WTC11 (cell line): ENCODE data around the gene CALY.

Experiments
- FOXP1 ChIP-seq: sonication (generic); formaldehyde crosslinking; IDR thresholded peaks from 2 replicates; pipeline ENCODE4 v1.8.0; 2022; ENCODE audit warnings: missing genetic modification reagents, mild to moderate bottlenecking, moderate library complexity, borderline replicate concordance
- MXD4 ChIP-seq: fragments of 250-450 bp; sonication (Bioruptor Pico); IDR thresholded peaks from 2 replicates; pipeline ENCODE4 v1.8.0; 2021; ENCODE audit warnings: mild to moderate bottlenecking, moderate library complexity, borderline replicate concordance
- NFE2L1 ChIP-seq: sonication (generic); formaldehyde crosslinking; IDR thresholded peaks from 2 replicates; pipeline ENCODE4 v1.8.1; 2023; ENCODE audit warnings: missing genetic modification reagents
- TEAD4 ChIP-seq: sonication (generic); formaldehyde crosslinking; IDR thresholded peaks from 2 replicates; pipeline ENCODE4 v1.8.0; 2022; ENCODE audit warnings: mild to moderate bottlenecking, missing genetic modification reagents
- ZNF263 ChIP-seq: sonication (generic); formaldehyde crosslinking; IDR thresholded peaks from 2 replicates; pipeline ENCODE4 v1.8.1; 2022; ENCODE audit warnings: low read depth, mild to moderate bottlenecking, moderate library complexity, missing genetic modification reagents
- ZNF416 ChIP-seq: fragments of 250-450 bp; sonication (Bioruptor Pico); IDR thresholded peaks from 2 replicates; pipeline ENCODE4 v1.9.0; 2021; ENCODE audit warnings: mild to moderate bottlenecking, inconsistent platforms
- TF ChIP-seq, protein P1 (sequence below): fragments of 200-600 bp; IDR thresholded peaks from 2 replicates; pipeline ENCODE4 v1.8.0; 2022; ENCODE audit warnings: antibody characterized with exemption
- TF ChIP-seq, protein P2 (sequence below): sonication (generic); formaldehyde crosslinking; IDR thresholded peaks from 2 replicates; pipeline ENCODE4 v1.8.0; 2022; ENCODE audit warnings: mild to moderate bottlenecking, missing genetic modification reagents
- TF ChIP-seq, protein P3 (sequence below): sonication (generic); formaldehyde crosslinking; IDR thresholded peaks from 2 replicates; pipeline ENCODE4 v1.8.1; 2022; ENCODE audit warnings: low read depth, missing genetic modification reagents, borderline replicate concordance
- TF ChIP-seq, protein P4 (sequence below): sonication (generic); formaldehyde crosslinking; IDR thresholded peaks from 2 replicates; pipeline ENCODE4 v1.8.0; 2022; ENCODE audit warnings: mild to moderate bottlenecking, missing genetic modification reagents

DNA sequence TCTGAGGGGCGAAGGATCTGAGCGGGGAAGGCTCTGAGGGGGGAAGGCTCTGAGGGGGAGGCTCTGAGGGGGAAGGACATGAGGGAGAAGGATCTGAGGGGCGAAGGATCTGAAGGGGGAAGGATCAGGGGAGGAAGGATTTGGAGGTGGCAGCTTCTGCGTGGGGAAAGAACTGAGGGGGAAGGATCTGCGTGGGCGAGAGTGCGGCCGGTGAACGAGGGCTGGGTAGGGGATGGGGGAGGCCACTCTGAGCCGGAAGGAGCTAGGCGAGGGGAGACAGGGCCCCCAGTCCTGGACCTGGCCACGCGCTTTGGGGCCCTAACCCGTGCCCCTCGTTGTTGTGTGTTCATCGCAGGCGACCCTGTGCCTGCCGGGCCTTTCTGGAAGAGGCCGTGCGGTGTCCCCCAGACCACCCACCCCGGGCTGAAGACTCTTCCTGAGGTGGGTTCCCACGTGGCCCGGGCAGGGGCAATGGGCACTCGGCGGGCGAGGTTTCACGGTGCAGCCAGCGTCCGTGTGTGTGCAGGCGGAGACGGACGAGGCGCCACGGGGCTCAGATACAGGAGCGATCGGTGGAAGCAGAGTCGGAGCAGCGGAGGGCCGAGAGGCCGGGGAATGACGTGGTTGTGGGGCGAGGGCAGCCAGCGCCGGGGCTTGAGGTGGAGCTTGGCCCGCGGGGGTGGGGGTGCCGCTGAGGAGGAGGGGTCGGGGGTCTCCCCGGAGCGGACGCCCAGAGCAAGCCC, 2.0 kb downstream of the CALY start:
- TF ChIP-seq, protein P1, sequence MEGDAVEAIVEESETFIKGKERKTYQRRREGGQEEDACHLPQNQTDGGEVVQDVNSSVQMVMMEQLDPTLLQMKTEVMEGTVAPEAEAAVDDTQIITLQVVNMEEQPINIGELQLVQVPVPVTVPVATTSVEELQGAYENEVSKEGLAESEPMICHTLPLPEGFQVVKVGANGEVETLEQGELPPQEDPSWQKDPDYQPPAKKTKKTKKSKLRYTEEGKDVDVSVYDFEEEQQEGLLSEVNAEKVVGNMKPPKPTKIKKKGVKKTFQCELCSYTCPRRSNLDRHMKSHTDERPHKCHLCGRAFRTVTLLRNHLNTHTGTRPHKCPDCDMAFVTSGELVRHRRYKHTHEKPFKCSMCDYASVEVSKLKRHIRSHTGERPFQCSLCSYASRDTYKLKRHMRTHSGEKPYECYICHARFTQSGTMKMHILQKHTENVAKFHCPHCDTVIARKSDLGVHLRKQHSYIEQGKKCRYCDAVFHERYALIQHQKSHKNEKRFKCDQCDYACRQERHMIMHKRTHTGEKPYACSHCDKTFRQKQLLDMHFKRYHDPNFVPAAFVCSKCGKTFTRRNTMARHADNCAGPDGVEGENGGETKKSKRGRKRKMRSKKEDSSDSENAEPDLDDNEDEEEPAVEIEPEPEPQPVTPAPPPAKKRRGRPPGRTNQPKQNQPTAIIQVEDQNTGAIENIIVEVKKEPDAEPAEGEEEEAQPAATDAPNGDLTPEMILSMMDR, result no peak
- TF ChIP-seq, protein P2, sequence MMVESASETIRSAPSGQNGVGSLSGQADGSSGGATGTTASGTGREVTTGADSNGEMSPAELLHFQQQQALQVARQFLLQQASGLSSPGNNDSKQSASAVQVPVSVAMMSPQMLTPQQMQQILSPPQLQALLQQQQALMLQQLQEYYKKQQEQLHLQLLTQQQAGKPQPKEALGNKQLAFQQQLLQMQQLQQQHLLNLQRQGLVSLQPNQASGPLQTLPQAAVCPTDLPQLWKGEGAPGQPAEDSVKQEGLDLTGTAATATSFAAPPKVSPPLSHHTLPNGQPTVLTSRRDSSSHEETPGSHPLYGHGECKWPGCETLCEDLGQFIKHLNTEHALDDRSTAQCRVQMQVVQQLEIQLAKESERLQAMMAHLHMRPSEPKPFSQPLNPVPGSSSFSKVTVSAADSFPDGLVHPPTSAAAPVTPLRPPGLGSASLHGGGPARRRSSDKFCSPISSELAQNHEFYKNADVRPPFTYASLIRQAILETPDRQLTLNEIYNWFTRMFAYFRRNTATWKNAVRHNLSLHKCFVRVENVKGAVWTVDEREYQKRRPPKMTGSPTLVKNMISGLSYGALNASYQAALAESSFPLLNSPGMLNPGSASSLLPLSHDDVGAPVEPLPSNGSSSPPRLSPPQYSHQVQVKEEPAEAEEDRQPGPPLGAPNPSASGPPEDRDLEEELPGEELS (CRISPR knock-in tag), result no peak
- TF ChIP-seq TEAD4 (CRISPR knock-in tag), result no peak
- TF ChIP-seq ZNF416 (CRISPR knock-in tag), result no peak
- TF ChIP-seq, protein P3, sequence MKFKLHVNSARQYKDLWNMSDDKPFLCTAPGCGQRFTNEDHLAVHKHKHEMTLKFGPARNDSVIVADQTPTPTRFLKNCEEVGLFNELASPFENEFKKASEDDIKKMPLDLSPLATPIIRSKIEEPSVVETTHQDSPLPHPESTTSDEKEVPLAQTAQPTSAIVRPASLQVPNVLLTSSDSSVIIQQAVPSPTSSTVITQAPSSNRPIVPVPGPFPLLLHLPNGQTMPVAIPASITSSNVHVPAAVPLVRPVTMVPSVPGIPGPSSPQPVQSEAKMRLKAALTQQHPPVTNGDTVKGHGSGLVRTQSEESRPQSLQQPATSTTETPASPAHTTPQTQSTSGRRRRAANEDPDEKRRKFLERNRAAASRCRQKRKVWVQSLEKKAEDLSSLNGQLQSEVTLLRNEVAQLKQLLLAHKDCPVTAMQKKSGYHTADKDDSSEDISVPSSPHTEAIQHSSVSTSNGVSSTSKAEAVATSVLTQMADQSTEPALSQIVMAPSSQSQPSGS (CRISPR knock-in tag), result no peak
- TF ChIP-seq, protein P4, sequence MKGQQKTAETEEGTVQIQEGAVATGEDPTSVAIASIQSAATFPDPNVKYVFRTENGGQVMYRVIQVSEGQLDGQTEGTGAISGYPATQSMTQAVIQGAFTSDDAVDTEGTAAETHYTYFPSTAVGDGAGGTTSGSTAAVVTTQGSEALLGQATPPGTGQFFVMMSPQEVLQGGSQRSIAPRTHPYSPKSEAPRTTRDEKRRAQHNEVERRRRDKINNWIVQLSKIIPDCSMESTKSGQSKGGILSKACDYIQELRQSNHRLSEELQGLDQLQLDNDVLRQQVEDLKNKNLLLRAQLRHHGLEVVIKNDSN (CRISPR knock-in tag), result no peak
- no peak for TF ChIP-seq NFE2L1 (CRISPR knock-in tag)
- TF ChIP-seq FOXP1, result no peak
- no peak for TF ChIP-seq MXD4 (CRISPR knock-in tag)
- no peak for TF ChIP-seq ZNF263
